8988T (cell line): ENCODE results near the gene MAST3.
A peak's percentile ranks its signal among the peaks of the same experiment; 100 is the strongest.

Source experiments
- DNase-seq: peaks from one replicate; pipeline ENCODE4 v3.0.0; 2011

MAST3 gene

DNA sequence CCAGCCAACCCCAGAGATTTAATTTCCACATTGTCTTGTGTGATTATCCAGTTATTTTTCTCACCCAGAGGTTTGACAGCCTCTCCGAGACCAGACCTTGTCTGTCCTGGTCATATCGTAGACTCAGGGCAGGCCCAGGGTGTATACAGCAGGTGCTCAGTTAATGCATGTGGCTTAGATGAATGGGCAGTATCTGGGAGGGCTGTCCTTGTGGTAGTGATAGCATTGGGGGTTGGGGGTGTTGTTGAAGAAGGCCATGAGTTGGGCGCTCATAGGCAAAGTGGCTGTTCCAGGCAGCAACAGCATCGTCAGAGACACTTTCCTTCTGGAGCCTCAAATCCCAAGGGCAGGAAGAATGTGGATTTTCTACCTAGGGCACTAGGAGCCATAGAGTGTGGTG, 16.9 kb downstream of the MAST3 start:
- DNase-seq: no peak

DNA sequence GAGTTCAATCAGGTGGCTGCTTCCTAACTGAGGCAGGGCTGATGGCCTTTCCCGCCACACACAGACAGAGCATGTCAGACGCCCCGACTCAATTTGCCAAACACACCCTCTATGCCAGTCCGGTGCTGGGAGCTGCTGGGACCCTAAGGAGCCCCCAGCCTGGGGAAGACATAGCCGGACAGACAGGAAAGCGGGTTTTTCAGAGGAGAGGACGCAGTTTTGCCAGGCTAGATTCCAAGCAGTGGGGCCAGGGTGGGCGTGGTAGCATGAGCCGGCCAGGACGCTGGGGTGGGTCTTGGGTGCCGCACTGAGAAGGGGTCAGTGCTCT, 19.8 kb downstream of the MAST3 start:
- DNase-seq: no peak

DNA sequence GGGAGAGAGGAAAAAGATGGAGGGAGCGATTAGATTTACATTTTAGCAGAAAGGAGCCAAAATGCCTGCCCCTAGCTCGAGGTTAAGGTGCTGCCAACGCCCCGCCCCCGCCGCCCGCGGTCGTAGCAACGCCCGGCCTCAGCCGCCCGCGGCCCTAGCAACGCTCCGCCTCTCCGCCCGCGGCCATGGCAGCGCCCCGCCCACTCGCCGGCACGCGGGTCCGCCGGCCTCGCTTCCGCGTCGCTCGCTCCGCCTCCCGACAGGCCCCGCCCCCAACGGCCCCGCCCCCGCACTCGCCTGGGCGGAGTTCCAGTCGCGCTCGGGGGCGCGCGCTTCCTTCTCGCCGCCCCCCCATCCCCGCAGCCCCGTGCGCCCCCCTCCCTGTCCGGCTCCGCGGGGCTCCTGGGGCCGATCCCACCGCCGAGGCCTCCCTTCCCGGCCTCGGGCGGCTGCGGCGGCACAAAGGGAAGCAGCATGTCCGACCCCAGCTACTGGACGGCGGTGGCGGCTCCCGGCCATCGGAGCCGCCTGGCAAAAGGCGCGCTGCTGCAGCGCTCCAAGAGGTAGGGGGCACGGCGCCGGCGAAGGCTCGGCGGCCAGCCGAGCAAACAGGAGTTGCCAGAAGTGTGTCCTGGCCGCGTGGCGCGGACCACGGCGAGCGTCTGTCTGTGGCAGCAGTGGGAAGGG, 20.3 kb downstream of the MAST3 start:
- DNase-seq: peak; percentile 97

DNA sequence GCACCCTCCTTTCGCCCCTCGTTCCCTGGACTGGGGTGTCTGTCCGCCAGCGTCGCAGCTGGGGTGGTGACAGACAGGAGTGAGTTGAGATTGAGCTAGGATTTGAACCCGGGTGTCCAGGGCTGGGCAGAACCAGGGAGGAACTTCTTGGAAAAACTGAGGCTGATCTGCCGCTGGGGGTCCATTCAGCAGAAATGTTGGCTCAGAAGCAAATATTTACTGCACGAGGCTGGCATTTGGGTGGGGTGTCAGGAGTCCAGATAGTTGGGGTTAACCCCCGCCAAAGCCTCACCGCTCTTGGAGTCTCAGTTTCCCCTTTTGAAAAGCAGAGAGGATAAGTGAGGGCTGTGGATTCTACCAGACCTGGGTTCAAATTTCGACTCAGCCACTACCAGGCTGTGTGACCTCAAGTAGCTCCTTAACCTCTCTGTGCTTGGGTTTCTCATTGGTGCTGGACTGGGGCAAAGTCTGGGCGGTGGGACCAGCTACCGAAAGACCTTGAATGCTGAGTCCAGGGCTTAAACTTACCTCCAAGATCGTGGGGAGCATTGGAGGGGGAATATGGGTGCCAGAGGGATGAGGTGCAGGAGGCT, 20.9 kb downstream of the MAST3 start:
- no peak for DNase-seq

DNA sequence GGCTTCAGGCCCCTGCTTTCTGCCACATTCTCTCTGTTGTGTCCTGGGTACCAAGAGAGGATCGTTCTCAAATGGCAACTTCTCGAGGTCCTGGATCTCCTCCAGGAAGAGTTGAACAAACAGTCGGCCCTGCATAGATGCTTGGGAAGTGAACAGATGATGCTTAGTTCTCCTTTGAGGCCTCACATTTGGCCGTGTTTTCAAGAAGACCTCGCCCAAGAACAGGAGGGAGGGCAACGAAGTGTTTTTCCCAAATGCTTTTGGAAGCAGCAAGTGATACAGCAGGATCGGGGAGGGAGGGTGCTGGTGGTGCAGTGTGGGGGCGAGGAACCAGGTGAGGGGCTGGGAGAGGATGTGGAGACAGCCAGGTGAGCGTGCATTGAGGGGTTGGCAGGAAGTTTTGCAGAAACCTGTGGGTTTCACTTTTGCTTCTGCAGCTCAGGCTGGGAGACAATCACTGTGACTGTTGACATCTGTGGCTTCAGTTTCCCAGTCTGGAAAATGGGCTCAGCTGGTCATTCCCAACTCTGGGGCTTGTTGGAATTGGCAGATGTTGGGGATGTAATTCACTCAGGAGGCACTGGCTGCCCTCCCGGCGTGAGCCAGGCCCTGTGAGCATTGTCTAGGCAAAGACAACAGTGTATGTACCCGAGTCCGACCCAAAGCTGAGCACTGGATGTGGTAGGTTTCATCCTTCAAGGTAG, 21.6 kb downstream of the MAST3 start:
- no peak for DNase-seq

DNA sequence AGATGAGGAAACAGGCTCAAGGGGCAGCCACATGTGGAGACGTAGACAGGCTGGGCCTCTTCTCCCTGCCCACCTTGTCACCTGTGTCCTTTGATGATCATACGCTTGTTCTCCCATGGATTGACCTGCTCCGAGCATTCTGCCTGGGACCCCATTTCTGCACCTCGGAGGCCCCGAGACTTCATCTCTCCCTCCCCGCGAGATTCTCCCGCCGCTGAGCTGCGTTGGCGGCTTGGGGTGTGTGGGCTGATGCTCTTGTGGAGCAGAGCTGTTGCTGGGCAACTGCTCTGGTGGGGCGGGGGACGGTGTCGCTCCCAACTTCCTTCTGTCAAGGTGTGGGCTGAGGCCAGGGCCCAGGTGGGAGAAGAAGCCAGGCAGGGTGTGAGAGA, 22.1 kb downstream of the MAST3 start:
- DNase-seq: no peak

DNA sequence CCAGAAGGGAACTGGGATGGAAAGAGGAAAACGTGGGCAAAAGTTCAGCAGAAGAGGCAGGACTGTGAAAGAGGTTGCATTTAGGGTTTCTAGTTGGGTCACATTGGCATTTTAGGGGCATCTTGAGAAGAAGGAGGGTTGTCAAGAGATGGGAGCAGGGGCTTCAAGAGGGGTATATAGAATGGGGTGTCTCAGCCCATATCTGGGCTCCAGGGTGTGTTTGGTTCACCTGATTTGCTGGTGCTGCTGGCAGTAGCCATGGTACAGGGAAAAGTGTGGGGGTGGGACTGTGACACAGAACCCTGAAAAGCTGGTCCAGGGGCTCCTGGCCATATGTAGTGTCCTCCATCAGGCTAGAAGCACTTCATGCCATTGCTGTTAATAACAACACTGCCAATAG, 22.5 kb downstream of the MAST3 start:
- no peak for DNase-seq

DNA sequence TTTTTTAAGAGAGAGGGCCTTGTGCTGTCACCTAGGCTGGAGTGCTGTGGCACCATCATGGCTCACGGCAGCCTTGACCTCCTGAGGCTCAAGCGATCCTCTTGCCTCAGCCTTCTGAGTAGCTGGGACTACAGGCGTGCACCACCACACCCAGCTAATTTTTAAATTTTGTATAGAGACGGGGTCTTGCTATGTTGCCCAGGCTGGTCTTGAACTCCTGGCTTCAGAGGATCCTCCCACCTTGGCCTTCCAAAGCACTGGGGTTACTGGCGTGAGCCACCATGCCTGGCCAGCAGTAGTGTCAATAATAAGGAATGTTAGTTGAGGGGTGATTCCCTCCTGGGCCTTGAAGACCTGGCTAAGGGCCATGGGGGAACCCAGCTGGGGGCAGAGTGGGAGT, 23.6 kb downstream of the MAST3 start:
- no peak for DNase-seq

DNA sequence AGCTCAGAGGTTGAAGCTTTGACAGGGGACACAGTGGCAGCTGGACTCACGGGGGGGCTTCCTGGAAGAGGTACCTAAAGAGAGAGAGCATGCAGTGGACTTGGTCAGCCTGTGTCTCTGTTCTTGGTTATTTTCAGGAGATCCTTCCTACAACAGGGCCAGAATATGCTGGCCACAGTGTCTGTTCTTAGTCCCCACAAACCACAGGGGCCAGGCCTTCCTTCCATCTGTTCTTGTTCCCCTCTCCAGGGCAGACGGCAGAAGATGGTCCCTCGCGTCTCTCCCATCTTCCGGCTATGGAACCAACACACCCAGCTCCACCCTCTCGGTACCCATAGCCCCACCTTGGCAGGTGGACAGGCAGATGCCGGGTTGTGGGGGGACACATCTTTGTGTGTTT, 24.8 kb downstream of the MAST3 start:
- no peak for DNase-seq

DNA sequence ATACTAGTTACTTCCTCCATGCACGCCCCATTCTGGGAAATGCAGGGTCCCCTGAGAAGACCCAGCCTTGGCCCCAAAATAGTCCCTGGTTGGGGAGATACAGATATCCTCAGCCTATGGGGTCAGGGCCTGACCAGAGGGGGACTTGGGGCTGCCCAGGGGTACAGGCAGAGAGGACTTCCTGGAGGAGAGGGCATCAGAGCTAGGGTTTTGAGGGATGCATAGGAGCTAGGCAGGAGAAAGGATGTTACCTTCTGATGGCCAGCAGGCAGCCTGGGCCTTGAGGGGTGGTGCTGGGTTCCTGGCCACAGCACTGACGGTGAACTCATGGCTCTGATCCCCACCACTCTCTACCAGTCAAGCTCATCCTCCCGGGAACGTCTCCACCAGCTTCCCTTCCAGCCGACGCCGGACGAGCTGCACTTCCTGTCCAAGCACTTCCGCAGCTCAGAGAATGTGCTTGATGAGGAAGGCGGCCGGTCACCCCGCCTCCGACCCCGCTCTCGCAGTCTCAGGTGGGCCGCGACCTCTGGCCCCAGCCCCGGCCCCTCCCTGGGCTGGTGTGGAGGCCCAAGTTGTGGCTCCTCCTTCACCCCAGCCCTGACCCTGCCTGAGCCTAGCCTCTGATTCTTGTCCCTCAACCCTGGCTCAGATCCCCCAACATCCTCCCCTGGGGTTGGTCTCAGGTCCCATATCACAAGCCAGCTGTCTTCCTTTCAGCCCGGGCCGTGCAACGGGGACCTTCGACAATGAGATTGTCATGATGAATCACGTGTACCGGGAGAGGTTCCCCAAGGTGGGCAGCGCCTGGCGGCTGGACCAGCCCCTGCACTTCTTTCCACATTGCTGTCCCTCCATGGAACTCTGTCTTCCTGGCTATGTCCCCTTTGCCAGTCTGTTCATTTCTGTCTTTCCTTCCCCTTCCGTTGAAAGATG, 25.6 kb downstream of the MAST3 start:
- DNase-seq: no peak

DNA sequence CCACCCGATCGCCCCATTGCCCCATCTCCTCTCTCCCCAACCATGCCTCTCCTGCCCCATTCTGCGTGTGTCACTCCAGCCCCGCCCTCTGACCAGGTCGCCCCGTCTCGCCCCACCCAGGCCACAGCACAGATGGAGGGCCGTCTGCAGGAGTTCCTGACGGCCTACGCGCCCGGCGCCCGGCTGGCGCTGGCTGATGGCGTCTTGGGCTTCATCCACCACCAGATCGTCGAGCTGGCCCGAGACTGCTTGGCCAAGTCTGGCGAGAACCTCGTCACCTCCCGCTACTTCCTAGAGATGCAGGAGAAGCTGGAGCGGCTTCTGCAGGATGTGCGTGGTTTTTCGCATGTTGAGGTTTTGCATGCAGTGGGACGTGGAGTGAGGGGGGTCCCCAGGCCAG, 26.2 kb downstream of the MAST3 start:
- no peak for DNase-seq

DNA sequence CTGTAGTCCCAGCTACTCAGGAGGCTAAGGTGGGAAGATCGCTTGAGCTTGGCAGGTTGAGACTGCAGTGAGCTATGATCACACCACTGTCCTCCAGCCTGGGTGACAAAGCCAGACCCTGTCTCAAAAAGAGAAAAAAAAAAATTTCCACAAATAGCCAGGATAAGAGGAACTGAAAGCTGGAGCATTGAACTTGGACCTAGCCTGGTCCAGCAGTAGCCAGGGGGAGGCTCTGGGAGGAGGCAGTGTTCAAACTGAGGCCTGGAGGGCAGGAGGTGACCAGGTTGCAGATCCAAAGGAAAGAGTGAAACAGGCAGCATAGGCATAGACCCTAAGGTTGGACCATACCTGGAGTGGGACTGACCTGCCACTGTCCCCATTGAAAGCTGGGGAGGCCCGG, 28.5 kb downstream of the MAST3 start:
- DNase-seq: no peak

DNA sequence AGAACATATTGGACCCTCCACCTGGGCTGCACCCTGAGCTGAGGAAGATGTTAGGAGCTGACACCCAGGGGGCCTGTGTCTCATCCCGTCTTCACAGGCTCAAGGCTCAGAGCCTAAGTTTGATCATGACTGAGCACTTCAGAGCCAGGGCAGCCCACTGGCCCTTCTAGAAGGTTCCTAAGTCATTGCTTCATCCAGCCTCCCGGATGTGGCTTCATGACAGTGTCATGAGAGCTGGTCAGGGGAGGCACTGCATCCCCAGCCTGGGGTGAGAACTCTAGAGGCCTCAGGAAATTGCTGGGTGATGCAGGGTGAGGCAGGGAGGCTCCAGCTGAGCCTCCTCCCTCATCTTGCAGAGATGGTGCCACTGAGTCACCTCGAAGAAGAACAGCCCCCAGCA, 30.5 kb downstream of the MAST3 start:
- DNase-seq: no peak

DNA sequence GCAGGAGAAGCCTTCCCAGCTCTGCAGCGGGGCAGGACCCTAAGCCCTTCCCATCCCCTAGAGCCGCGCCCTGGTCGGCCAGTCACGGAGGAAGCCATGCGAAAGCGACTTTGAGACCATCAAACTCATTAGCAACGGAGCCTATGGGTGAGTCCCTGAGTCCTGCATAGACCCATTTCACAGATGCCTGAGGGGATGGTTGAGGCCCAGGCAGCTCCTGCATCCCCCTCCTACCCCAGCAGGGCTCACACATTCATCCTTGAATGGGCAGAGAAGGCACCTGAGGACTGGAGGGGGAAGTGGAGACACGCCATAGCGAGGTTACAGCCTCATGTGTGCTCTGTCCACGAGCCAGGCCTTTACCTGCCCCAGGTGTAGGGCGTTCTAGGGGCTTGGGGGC, 31.2 kb downstream of the MAST3 start:
- no peak for DNase-seq

DNA sequence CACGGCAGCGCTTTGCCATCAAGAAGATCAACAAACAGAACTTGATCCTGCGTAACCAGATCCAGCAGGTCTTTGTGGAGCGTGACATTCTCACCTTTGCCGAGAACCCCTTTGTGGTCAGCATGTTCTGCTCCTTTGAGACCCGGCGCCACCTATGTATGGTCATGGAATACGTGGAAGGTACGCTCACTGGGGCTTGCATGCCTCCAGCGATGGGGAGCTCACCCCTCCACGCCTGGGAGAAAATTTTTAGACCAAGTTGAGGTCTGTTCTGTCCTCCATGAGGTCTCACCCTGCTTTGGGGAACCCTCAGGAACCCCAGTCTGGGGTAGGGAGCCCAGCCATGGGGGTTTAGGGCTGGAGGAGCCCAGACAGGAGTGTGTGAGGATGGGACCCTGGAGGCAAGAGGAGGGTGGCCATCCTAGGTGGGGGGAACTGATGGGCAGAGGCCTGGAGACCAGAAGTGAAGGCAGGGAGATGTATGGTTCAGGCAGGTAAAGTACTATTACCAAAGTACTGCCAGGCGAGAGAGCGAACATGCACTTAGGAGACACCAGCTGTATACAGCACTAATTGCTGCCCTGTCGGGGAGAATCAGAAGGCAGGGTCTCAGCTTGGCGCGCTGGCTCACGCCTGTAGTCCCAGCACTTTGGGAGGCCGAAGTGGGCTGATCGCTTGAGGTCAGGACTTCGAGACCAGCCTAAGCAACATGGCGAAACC, 33.1 kb downstream of the MAST3 start:
- no peak for DNase-seq

DNA sequence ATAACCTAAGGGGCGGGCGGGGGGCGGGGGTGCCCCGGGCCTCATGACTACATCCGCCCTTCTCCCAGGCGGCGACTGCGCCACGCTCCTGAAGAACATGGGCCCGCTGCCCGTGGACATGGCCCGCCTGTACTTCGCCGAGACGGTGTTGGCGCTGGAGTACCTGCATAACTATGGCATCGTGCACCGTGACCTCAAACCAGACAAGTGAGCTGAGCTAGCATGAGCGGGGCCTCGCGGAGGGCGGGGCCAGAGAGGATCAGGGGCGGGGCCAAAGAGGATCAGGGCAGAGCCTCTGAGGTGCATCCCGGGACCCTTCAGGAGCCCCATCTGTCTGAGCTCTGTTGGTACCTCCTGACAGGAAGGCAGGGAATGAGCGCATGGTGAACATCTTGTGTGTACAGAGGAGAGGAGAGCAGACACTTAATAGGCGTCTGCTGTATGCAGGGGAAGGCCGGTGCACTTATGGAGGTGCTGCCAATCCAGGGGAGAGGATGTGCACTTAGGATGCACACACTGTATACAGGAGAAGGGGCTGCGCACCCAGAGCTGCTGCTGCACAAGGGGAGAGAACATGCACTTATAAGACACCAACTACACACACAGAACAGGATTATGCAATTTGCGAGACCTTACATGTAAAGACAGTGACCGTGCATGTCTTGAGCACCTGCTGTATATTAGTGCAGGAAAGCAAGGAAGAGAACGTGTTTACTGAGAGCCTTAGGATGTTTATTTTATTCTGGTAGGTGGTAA, 34.4 kb downstream of the MAST3 start:
- no peak for DNase-seq

DNA sequence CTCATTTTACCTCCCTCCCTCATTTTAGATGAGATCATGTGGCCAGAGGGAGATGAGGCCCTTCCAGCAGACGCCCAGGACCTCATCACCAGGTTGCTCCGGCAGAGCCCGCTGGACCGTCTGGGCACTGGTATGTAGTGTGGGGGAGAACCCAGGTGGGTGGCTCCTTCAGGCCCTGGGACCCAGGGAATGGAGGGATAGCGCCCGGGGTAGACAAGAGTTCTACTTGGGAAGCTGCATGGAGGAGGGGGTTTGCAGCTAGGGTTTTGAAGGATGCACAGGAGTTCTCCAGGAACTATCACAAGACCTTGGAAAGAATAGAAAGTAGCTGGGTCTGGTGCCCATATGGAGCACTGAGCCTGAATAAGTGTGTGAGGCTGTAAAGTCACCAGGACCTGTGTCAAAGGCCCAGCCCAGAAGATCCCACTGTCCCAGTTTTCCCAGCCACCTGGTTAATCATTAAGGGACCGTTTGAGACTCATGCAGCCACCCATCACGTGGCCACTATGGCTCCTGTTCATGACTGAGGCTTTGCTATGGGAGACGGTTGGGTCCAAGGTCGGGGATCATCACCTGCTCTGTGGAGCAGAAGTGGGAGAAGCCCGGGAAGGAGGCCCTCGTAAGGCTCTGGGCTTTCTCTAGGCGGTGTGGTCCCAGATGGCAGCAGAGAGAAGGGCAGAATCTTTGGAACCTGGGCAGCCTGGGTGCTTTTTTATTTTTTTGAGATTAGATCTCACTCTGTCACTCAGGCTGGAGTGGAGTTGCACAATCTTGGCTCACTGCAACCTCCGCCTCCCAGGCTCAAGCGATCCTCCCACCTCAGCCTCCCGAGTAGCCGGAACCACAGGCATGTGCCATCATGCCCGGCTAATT, 38.4 kb downstream of the MAST3 start:
- no peak for DNase-seq

DNA sequence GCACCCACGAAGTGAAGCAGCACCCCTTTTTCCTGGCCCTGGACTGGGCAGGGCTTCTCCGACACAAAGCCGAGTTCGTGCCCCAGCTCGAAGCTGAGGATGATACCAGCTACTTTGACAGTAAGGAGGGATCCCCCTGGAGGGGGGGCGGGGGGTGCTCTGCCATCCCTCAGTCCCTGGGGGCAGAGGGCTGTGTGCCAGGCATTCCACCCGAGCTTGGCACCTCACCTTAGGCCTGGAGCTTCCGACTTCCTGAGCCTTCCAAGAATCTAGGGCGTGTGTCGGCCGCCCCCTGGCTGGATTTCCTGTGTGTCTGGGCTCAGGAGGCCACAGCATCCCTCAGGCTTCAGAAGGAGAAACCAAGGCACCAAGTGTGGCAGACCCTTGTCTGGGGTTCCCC, 39.7 kb downstream of the MAST3 start:
- no peak for DNase-seq

DNA sequence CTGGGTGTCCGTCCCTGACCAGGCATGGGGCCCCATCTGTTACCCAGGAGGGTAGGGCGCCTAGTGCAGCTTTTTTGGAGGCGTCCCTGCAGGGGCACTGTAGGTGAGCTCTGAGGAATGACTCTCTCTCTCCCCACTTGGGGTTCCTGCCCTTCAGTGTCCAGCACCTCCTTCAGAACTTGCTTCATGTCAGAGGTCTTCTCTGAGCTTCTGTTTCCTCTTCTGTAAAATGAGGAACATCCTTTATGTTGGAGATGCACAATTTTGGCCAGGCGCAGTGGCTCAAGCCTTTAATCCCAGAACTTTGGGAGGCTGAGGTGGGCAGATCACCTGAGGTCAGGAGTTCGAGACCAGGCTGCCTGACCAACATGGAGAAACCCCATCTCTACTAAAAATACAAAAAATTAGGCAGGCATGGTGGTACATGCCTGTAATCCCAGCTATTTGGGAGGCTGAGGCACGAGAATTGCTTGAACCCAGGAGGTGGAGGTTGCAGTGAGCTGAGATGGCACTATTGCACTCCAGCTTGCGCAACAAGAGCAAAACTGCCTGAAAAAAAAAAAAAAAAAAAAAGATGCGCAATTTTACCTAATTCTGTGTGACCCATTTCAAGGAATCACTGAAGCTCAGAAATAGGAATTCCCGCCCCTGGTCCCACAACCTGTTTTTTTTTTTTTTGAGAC, 40.2 kb downstream of the MAST3 start:
- no peak for DNase-seq

DNA sequence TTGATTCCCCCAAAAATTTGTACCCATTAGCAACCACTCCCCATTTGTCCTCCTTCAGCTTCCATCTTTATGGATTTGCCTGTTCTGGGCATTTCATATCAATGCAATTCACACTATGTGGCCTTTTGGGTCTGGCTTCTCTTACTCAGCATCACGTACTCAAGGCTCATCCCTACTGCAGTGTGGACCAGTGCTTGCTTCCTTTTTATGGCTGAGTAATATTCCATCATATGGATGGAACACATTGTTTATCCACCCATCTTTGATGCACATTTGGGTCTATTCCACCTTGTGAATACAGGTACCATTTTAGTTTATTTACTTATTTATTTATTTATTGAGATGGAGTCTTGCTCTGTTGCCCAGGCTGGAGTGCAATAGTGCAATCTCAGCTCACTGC, 42.9 kb downstream of the MAST3 start:
- no peak for DNase-seq

DNA sequence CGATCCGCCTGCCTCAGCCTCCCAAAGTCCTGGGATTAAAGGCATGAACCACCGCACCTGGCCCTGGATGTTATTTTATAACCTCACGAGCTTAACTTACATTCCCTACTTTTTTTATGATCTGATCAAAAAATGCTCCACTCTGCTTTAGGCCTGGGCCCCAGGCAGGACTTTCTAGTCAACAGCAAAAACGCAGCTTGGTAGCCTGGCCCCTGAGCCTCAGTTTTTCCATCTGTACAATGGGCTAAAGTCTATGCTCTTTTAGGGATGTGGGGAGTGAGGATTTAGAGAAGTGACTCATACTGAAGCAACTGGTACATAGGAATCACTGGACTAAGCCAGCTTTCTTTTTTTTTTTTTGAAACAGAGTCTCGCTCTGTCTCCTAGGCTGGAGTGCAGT, 43.5 kb downstream of the MAST3 start:
- no peak for DNase-seq
